K562 (cell line): ENCODE data around the gene HCN3. TPM values are rescaled to one million over a fixed set of nuclear protein-coding genes. Genes with fewer than 3 reads are reported as not detected.

ENCODE experiments used
- BDP1 ChIP-seq: IDR thresholded peaks from 3 replicates; pipeline ENCODE4 v1.6.1; 2011; ENCODE audit not compliant: insufficient read length, insufficient read depth
- CEBPZ ChIP-seq: fragments of 150-350 bp; IDR thresholded peaks from 2 replicates; pipeline ENCODE4 v1.6.1; 2014; ENCODE audit warnings: low read depth, mild to moderate bottlenecking, low read length, borderline replicate concordance
- CHCHD3 ChIP-seq: fragments of 250-450 bp; sonication (Bioruptor Pico); IDR thresholded peaks from 2 replicates; pipeline ENCODE4 v2.1.2; 2022; ENCODE audit warnings: mild to moderate bottlenecking
- ETS2 ChIP-seq: IDR thresholded peaks from 2 replicates; pipeline ENCODE4 v1.6.1; 2016; ENCODE audit warnings: borderline replicate concordance, missing genetic modification characterization, mild to moderate bottlenecking, moderate library complexity, missing compliant biosample characterization; ENCODE audit not compliant: poor library complexity, severe bottlenecking
- HOMEZ ChIP-seq: fragments of 250-450 bp; sonication (Bioruptor Pico); IDR thresholded peaks from 2 replicates; pipeline ENCODE4 v1.4.0; 2020; ENCODE audit warnings: mild to moderate bottlenecking, moderate library complexity
- KAT7 ChIP-seq: sonication (generic); formaldehyde crosslinking; IDR thresholded peaks from 2 replicates; pipeline ENCODE4 v1.8.0; 2022; ENCODE audit warnings: missing genetic modification reagents, mild to moderate bottlenecking, borderline replicate concordance
- L3MBTL2 ChIP-seq: fragments of 450-650 bp; IDR thresholded peaks from 2 replicates; pipeline ENCODE4 v1.6.1; 2016; ENCODE audit warnings: mild to moderate bottlenecking, moderate library complexity
- MAFK ChIP-seq: IDR thresholded peaks from 2 replicates; pipeline ENCODE4 v1.6.1; 2011; ENCODE audit warnings: low read length, improper control_type of control experiment
- RCOR1 ChIP-seq, 2 experiments: IDR thresholded peaks; 2 replicates each; pipeline ENCODE4 v1.6.1; 2012; ENCODE audit warnings: low read depth in 2 of 2, low read length in 2 of 2, borderline replicate concordance in 1 of 2, improper control_type of control experiment in 1 of 2
- SAFB ChIP-seq: fragments of 200-400 bp; formaldehyde crosslinking; IDR thresholded peaks from 2 replicates; pipeline ENCODE4 v1.6.1; 2017; ENCODE audit warnings: low read depth, low read length, borderline replicate concordance
- SIRT6 ChIP-seq: IDR thresholded peaks from one replicate; pipeline ENCODE4 v1.6.1; 2012; ENCODE audit warnings: low read depth, mild to moderate bottlenecking, control low read depth, inconsistent platforms, low read length, moderate library complexity
- TAF15 ChIP-seq: fragments of 200-400 bp; formaldehyde crosslinking; IDR thresholded peaks from 2 replicates; pipeline ENCODE4 v1.6.1; 2017; ENCODE audit warnings: mild to moderate bottlenecking, low read depth, low read length, moderate library complexity
- ZFPM2 ChIP-seq: fragments of 250-450 bp; sonication (Bioruptor Pico); IDR thresholded peaks from 2 replicates; pipeline ENCODE4 v1.5.1; 2022; ENCODE audit warnings: mild to moderate bottlenecking
- ZNF280B ChIP-seq: fragments of 250-450 bp; sonication (Bioruptor Pico); IDR thresholded peaks from 2 replicates; pipeline ENCODE4 v1.5.1; 2021; ENCODE audit warnings: mild to moderate bottlenecking
- polyA plus RNA-seq, 8 experiments: library from polyadenylated mRNA; depleted of rRNA in 4 of 8; stranded (reverse) in 5 of 8; unstranded in 3 of 8; fragments of >200 nt; fragmentation: Nextera tagmentation in 2 of 8; fragmentation: Illumina TruSeq in 1 of 8; extraction: Ambion mirVana in 2 of 8; extraction: Trizol in 1 of 8; gene quantifications; 2 replicates each; pipeline versions ENCODE4 v1.2.1 to v1.2.3, GENCODE V29; 2011 to 2014; ENCODE audit warnings: inconsistent platforms in 1 of 8, missing spikeins in 1 of 8
- total RNA-seq, 7 experiments: library from RNA; depleted of rRNA in 6 of 7; stranded (reverse); fragments of >200 nt in 6 of 7; fragmentation: Illumina TruSeq in 2 of 7; extraction: Trizol in 2 of 7; gene quantifications; 2 replicates each; pipeline versions ENCODE4 v1.2.1 to v1.2.3, GENCODE V29; 2011 to 2021; ENCODE audit warnings: low replicate concordance in 1 of 7
- TF ChIP-seq, protein P1 (sequence below): sonication (generic); formaldehyde crosslinking; IDR thresholded peaks from 2 replicates; pipeline ENCODE4 v1.9.0; 2022; ENCODE audit warnings: mild to moderate bottlenecking, missing genetic modification reagents
- TF ChIP-seq, protein P2 (sequence below): fragments of 450-650 bp; IDR thresholded peaks from 2 replicates; pipeline ENCODE4 v1.6.1; 2016; ENCODE audit warnings: low read depth, mild to moderate bottlenecking, moderate library complexity

Gene HCN3
- total and polyA plus RNA-seq, 9 of the 15 experiments (the other 6 are each of a cell fraction or from before 2014, with no cell fraction given): 0.91 to 9.7 (median 3.9) TPM

DNA sequence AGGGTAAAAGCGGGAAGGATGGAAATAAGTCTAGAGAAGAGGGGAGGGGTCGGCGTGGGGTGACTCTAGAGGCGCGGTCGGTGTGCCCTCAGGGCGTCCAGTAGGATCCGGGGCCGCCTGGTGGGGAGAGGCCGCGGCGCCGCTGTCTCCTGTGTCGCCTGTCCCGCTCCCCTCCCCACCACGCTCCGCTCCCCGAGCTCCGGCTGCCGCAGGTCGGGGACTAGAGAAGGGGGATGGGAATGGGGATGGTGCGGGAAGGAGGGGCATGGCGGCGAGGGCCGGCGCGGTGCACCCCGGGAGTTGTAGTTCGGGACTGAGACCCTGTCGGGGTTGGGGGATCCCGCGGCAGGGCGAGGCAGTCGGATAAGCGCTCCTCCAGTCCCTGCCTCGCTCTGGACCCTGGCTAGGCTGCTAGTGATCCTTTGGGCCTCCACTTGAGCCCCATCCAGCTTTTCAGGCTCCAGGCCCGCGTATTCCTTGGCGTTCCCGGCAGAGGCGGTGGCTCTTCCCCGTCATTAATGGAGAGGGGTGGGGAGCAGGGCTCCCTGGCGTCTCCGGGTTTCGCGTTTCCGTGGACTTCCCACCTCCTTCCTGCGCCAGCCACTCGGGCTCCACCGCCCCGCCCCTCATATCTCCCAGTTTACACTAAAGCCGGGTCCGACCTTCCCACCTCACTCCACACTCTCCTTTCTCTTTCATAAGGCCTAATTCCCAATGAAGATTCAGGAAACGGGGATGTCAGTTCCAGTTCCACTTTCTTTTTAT lies 21.8 kb upstream of the HCN3 start, which contains the start of gene ENTREP3 (continued):
- TF ChIP-seq HOMEZ (no peak), CHCHD3 (CRISPR knock-in tag) (no peak), L3MBTL2 (no peak), ETS2 (tag) (no peak), SAFB (no peak), ZFPM2 (CRISPR knock-in tag) (peak; percentile 71; the same call in 1 of the 2 replicates), KAT7 (CRISPR knock-in tag) (no peak), CEBPZ (no peak), BDP1 (no peak), MAFK (no peak), SIRT6 (no peak), RCOR1 (IDR thresholded peaks at IDR 0.05; ENCODE audit: borderline replicate concordance in 1 of 2, low read depth in 2 of 2, low read length in 2 of 2) (peak in 1 of 2 experiments; percentile 47; a peak in 1 of 4 replicates), ZNF280B (CRISPR knock-in tag) (no peak), TAF15 (no peak)
- TF ChIP-seq, protein P1, sequence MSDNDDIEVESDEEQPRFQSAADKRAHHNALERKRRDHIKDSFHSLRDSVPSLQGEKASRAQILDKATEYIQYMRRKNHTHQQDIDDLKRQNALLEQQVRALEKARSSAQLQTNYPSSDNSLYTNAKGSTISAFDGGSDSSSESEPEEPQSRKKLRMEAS: peak; percentile 60; the same call in 1 of the 2 replicates
- TF ChIP-seq, protein P2, sequence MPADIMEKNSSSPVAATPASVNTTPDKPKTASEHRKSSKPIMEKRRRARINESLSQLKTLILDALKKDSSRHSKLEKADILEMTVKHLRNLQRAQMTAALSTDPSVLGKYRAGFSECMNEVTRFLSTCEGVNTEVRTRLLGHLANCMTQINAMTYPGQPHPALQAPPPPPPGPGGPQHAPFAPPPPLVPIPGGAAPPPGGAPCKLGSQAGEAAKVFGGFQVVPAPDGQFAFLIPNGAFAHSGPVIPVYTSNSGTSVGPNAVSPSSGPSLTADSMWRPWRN: no peak
